GM18870 (cell line): ENCODE data around the gene MKRN3.

Experiments
- ATAC-seq: cut with Tn5 transposase; IDR thresholded peaks from one replicate; pipeline ENCODE4 v1.9.1; 2021; ENCODE audit warnings: moderate library complexity; ENCODE audit not compliant: unreplicated experiment

MKRN3 gene

GRCh38 chr15:23565395-23566070 is at the start of gene MKRN3:
MKRN3 (plus strand) TSS chr15:23565674; CDS start chr15:23565783, 109 bp downstream.
- ATAC-seq, result no peak

GRCh38 chr15:23516866-23517265 is 48.6 kb upstream of the MKRN3 start:
- ATAC-seq, result no peak

- ATAC-seq, result no peak
Observed at GRCh38 chr15:23518104-23518503, 47.4 kb upstream of the MKRN3 start.

GRCh38 chr15:23524816-23525215 is 40.7 kb upstream of the MKRN3 start:
- no peak for ATAC-seq

GRCh38 chr15:23529891-23530290 is 35.6 kb upstream of the MKRN3 start:
- no peak for ATAC-seq

GRCh38 chr15:23532024-23532423 is 33.5 kb upstream of the MKRN3 start:
- ATAC-seq, result no peak

- ATAC-seq, result no peak
Observed at GRCh38 chr15:23536659-23537058, 28.8 kb upstream of the MKRN3 start.

- no peak for ATAC-seq
Observed at GRCh38 chr15:23538648-23539047, 26.8 kb upstream of the MKRN3 start.

GRCh38 chr15:23539892-23540291 is 25.6 kb upstream of the MKRN3 start:
- ATAC-seq, result no peak

- ATAC-seq, result no peak
Observed at GRCh38 chr15:23546158-23546557, 19.3 kb upstream of the MKRN3 start.

- ATAC-seq, result no peak
Observed at GRCh38 chr15:23548071-23548470, 17.4 kb upstream of the MKRN3 start.

- ATAC-seq, result no peak
Observed at GRCh38 chr15:23561914-23562313, 3.6 kb upstream of the MKRN3 start.

- no peak for ATAC-seq
Observed at GRCh38 chr15:23564821-23565394, 566 bp upstream of the MKRN3 start.

- ATAC-seq, result no peak
Observed at GRCh38 chr15:23566071-23566554, 639 bp downstream of the MKRN3 start.

- no peak for ATAC-seq
Observed at GRCh38 chr15:23566651-23567050, 1.2 kb downstream of the MKRN3 start.

- no peak for ATAC-seq
Observed at GRCh38 chr15:23567921-23568320, 2.4 kb downstream of the MKRN3 start.

- ATAC-seq, result no peak
Observed at GRCh38 chr15:23569151-23569925, 3.9 kb downstream of the MKRN3 start.

GRCh38 chr15:23570486-23570885 is 5.0 kb downstream of the MKRN3 start:
- ATAC-seq, result no peak

GRCh38 chr15:23572844-23573243 is 7.4 kb downstream of the MKRN3 start:
- ATAC-seq, result no peak

GRCh38 chr15:23574742-23575141 is 9.3 kb downstream of the MKRN3 start:
- ATAC-seq, result no peak

- ATAC-seq, result no peak
Observed at GRCh38 chr15:23576061-23576460, 10.6 kb downstream of the MKRN3 start.
